ENCODE results near the gene CNTN5. TPM values are rescaled to one million over a fixed set of nuclear protein-coding genes. Genes with fewer than 3 reads are reported as not detected.

Gene CNTN5
- total and polyA plus RNA-seq, 7 donors: under 0.01 to 0.46 TPM; not detected in 5

DNA sequence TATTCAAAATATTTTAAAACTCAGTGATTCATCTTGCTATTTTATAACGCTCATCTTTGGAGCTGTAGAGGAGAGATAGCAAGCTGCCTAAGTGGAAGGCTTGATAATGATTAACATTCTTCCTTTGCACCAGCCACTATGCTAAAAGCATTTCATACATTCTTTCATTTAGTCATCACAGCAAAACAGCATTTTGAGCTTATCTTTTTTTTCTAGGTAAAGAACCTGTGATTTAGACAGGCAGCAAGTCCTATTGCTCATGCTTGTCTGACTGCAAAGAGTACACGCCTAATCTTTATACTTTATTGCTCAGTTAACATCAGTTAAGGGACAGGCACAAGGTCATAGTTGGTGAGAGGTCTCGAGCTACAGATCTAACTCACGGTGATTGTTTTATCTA is 953.2 kb downstream of the CNTN5 start:
- TF ChIP-seq, protein P1, sequence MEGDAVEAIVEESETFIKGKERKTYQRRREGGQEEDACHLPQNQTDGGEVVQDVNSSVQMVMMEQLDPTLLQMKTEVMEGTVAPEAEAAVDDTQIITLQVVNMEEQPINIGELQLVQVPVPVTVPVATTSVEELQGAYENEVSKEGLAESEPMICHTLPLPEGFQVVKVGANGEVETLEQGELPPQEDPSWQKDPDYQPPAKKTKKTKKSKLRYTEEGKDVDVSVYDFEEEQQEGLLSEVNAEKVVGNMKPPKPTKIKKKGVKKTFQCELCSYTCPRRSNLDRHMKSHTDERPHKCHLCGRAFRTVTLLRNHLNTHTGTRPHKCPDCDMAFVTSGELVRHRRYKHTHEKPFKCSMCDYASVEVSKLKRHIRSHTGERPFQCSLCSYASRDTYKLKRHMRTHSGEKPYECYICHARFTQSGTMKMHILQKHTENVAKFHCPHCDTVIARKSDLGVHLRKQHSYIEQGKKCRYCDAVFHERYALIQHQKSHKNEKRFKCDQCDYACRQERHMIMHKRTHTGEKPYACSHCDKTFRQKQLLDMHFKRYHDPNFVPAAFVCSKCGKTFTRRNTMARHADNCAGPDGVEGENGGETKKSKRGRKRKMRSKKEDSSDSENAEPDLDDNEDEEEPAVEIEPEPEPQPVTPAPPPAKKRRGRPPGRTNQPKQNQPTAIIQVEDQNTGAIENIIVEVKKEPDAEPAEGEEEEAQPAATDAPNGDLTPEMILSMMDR (IDR thresholded peaks at IDR 0.05): no peak
- DNase-seq: no peak
- no peak overlapping the region for H3K4me3 ChIP-seq
- intact Hi-C loops (cut with DNase I): no loop called here
- 79 to 87% (median 84%) methylated on average over 4 of the region's 4 CpGs for WGBS, 3 donors
- no peak overlapping the region for H3K27ac ChIP-seq
- no peaks in the 10 kb centered on the region for H3K9me3 ChIP-seq
- H3K27me3 ChIP-seq (ENCODE audit: insufficient read depth in 3 of 3, low read length in 2 of 3): no peaks in the 10 kb centered on the region
- no peak for ATAC-seq
- no peaks in the 10 kb centered on the region for H3K4me1 ChIP-seq
- H3K36me3 ChIP-seq (ENCODE audit: insufficient read depth in 1 of 2, low read depth in 1 of 2): no peaks in the 10 kb centered on the region

DNA sequence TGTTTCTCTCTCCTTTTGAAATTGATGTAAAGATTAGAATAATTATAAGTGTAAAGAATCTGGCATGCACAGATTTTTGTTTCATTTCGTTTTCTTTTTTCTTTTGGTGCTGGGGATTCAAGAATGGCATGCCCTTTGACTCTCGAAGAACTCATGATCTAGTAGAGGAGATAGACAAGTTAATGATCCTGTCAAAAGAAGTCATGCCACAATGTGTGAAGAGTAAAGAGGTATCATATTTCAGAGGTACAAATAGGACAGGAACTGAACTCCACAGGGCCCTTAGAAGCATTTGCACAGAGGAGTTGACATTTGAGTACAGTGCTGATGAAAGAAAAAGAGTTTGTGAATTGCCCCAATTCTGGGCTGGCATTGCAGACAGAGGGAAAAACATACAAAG is 958.3 kb downstream of the CNTN5 start:
- no peaks in the 10 kb centered on the region for H3K36me3 ChIP-seq (ENCODE audit: insufficient read depth in 1 of 2, low read depth in 1 of 2)
- no peaks in the 10 kb centered on the region for H3K27me3 ChIP-seq (ENCODE audit: insufficient read depth in 3 of 3, low read length in 2 of 3)
- H3K4me3 ChIP-seq: no peak overlapping the region
- H3K4me1 ChIP-seq: no peaks in the 10 kb centered on the region
- ATAC-seq: no peak
- intact Hi-C loops (cut with DNase I): no loop called here
- TF ChIP-seq, protein P1 (IDR thresholded peaks at IDR 0.05): no peak
- H3K27ac ChIP-seq: no peak overlapping the region
- no peak for DNase-seq
- no peaks in the 10 kb centered on the region for H3K9me3 ChIP-seq
- 49 to 57% (median 52%) methylated on average over 2 of the region's 2 CpGs for WGBS, 3 donors

DNA sequence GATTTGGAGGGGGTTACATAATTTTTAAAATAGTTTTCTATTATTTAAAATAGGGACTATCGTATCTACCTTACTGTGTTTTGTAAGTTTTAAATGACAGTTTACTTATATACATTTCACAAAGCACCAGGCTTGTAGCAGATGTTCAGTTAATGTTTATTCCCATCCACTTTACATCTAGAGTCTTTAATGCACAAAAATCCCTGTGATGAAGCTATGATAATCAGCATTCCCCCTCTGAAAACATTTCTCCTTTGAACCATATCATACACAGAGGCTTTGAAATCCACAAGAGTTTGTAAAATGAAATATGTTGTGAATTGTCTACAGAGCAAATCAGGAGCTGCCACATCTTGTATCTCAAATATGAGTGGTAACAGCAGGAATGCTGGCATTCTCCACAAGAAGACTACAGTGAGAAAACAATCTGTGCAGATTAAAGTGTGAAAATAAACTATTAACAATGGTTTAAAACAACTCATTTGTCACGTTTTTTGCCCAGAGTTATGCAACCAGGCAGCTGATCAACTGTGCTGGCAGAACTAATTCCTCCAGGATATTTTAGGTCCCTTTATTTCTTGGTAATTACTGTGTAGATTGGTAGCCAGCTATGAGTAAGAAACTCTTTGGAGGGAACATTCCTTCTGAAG is 967.2 kb downstream of the CNTN5 start:
- no peaks in the 10 kb centered on the region for H3K4me1 ChIP-seq
- intact Hi-C loops (cut with DNase I): no loop called here
- H3K9me3 ChIP-seq: no peaks in the 10 kb centered on the region
- H3K4me3 ChIP-seq: no peak overlapping the region
- WGBS, 3 donors: 23 to 32% (median 24%) methylated on average over 2 of the region's 2 CpGs
- ATAC-seq: peak in 1 of 4 donors; percentile 28
- DNase-seq: no peak
- no peaks in the 10 kb centered on the region for H3K36me3 ChIP-seq (ENCODE audit: insufficient read depth in 1 of 2, low read depth in 1 of 2)
- TF ChIP-seq, protein P1 (IDR thresholded peaks at IDR 0.05): no peak
- no peak overlapping the region for H3K27ac ChIP-seq
- no peaks in the 10 kb centered on the region for H3K27me3 ChIP-seq (ENCODE audit: insufficient read depth in 3 of 3, low read length in 2 of 3)

DNA sequence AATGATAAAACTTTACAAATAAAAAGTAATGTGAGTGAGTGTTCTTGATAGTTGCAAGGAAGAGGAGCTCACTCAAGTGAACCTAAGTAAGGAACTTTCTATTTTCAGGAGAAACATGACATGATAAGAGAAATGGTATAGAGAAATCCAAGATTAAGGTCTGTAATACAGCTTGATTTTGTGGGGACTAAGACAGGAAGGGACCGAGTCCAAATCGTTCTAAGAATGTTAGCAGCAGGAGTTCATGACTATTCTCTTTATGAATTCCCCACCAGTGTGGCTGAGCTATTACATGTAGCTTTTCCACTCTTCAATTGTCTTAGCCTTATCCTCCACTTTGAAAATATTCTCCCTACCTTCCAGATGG is 967.7 kb downstream of the CNTN5 start:
- TF ChIP-seq, protein P1 (IDR thresholded peaks at IDR 0.05): no peak
- Histone ChIP-seq H3K27ac (no peak overlapping the region), H3K4me3 (no peak overlapping the region), H3K9me3 (no peaks in the 10 kb centered on the region), H3K27me3 (ENCODE audit: insufficient read depth in 3 of 3, low read length in 2 of 3) (no peaks in the 10 kb centered on the region), H3K4me1 (no peaks in the 10 kb centered on the region), H3K36me3 (ENCODE audit: insufficient read depth in 1 of 2, low read depth in 1 of 2) (no peaks in the 10 kb centered on the region)
- no peak for ATAC-seq
- intact Hi-C loops (cut with DNase I): no loop called here
- WGBS, 3 donors: 2 to 18% (median 15%) methylated on average over 2 of the region's 2 CpGs
- DNase-seq: no peak

DNA sequence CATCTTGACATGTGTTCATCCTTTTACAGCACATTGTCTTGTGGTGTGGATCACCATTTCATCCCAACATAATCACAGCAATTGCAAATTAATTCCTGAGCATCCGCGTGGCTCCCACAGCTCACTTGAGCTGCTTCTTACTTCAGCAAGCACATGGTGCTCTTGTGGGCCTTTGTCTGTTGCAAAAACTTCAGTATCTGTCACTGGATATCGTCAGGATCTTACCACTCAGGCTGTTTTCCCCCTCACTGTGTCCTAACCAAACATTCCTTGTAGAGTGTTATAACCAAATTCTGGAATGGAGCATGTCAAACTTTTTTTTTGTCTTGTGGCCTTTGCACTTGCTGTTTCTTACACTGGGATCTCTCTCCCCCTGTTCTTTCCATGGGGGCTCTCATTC is 983.2 kb downstream of the CNTN5 start:
- DNase-seq (no peak), ATAC-seq (no peak)
- Histone ChIP-seq H3K27ac (no peak overlapping the region), H3K36me3 (ENCODE audit: insufficient read depth in 1 of 2, low read depth in 1 of 2) (no peaks in the 10 kb centered on the region), H3K27me3 (ENCODE audit: insufficient read depth in 3 of 3, low read length in 2 of 3) (no peaks in the 10 kb centered on the region), H3K4me1 (no peaks in the 10 kb centered on the region), H3K4me3 (no peak overlapping the region), H3K9me3 (no peaks in the 10 kb centered on the region)
- TF ChIP-seq, protein P1 (IDR thresholded peaks at IDR 0.05): no peak
- 76 to 85% (median 78%) methylated on average over 3 of the region's 3 CpGs for WGBS, 3 donors
- intact Hi-C loops (cut with DNase I): no loop called here

All from psoas muscle (tissue), 8 donors.